GM19395 (cell line): ENCODE results near the gene FTO.

Experiments used
- ATAC-seq: cut with Tn5 transposase; IDR thresholded peaks from one replicate; pipeline ENCODE4 v1.9.1; 2021; ENCODE audit warnings: mild to moderate bottlenecking, moderate library complexity; ENCODE audit not compliant: unreplicated experiment

Gene FTO

GRCh38 chr16:54107583-54108202 lies 403.7 kb downstream of the FTO start:
- no peak for ATAC-seq

GRCh38 chr16:54110016-54110981 lies 406.3 kb downstream of the FTO start:
- ATAC-seq, result no peak

GRCh38 chr16:54112451-54113206 lies 408.7 kb downstream of the FTO start:
- ATAC-seq, result no peak

GRCh38 chr16:54115558-54115957 lies 411.6 kb downstream of the FTO start:
- ATAC-seq, result no peak

- ATAC-seq, result no peak
Observed at GRCh38 chr16:54116124-54116655, 412.2 kb downstream of the FTO start.

GRCh38 chr16:54118846-54119245 lies 414.9 kb downstream of the FTO start:
- no peak for ATAC-seq

- ATAC-seq, result no peak
Observed at GRCh38 chr16:54120846-54121480, 417.0 kb downstream of the FTO start.

GRCh38 chr16:54121539-54122295 lies 417.8 kb downstream of the FTO start:
- no peak for ATAC-seq

- ATAC-seq, result no peak
Observed at GRCh38 chr16:54123766-54124165, 419.8 kb downstream of the FTO start.

GRCh38 chr16:54125751-54126655 lies 422.0 kb downstream of the FTO start:
- no peak for ATAC-seq

- ATAC-seq, result no peak
Observed at GRCh38 chr16:54126907-54127306, 423.0 kb downstream of the FTO start.

- ATAC-seq, result no peak
Observed at GRCh38 chr16:54128629-54129234, 424.8 kb downstream of the FTO start.

- ATAC-seq, result no peak
Observed at GRCh38 chr16:54129810-54130209, 425.9 kb downstream of the FTO start.

GRCh38 chr16:54135361-54136275 lies 431.7 kb downstream of the FTO start:
- no peak for ATAC-seq

GRCh38 chr16:54136276-54136625 lies 432.3 kb downstream of the FTO start:
- ATAC-seq, result no peak

GRCh38 chr16:54140057-54140787 lies 436.3 kb downstream of the FTO start:
- no peak for ATAC-seq

- no peak for ATAC-seq
Observed at GRCh38 chr16:54140788-54141136, 436.8 kb downstream of the FTO start.
